Prostate gland (tissue), 2 donors: ENCODE results near the gene CTNNBIP1. TPM values are rescaled to one million over a fixed set of nuclear protein-coding genes. Genes with fewer than 3 reads are reported as not detected.

Source experiments
- DNase-seq: peaks from one replicate; pipeline ENCODE4 v3.0.0-alpha.2; 2019; ENCODE audit warnings: low spot score
- H3K27ac ChIP-seq, 2 donors: fragments of 200-600 bp; sonication (generic); 2 replicates each; pipeline ENCODE4 v1.5.1; 2017 to 2019
- H3K27me3 ChIP-seq: fragments of 200-600 bp; sonication (generic); replicated peaks from 2 replicates; pipeline ENCODE4 v1.5.1; 2019; ENCODE audit not compliant: insufficient read depth
- H3K36me3 ChIP-seq, 2 donors: fragments of 200-600 bp; sonication (generic); 1 replicate in 1 of 2; 2 replicates in 1 of 2; pipeline versions ENCODE4 v1.5.1 to v1.8.1; 2017 to 2019
- H3K4me1 ChIP-seq: fragments of 200-600 bp; sonication (generic); replicated peaks from 2 replicates; pipeline ENCODE4 v1.5.1; 2019
- H3K4me3 ChIP-seq, 2 donors: fragments of 200-600 bp; sonication (generic); 2 replicates each; pipeline ENCODE4 v1.5.1; 2017 to 2019
- H3K9me3 ChIP-seq: fragments of 200-600 bp; sonication (generic); 2 replicates; pipeline ENCODE4 v1.5.1; 2017
- POLR2A ChIP-seq: fragments of 450-650 bp; IDR thresholded peaks from one replicate; pipeline ENCODE4 v1.6.1; 2016; ENCODE audit warnings: antibody characterized with exemption, mild to moderate bottlenecking
- POLR2AphosphoS5 ChIP-seq: sonication (generic); formaldehyde crosslinking; IDR thresholded peaks from one replicate; pipeline ENCODE4 v1.6.1; 2017; ENCODE audit warnings: antibody characterized with exemption
- WGBS: methylation state at CpG from one replicate; pipeline ENCODE4 v1.1.5; 2018; 5-methylcytosine and 5-hydroxymethylcytosine counted together
- intact Hi-C: fragments of 100-400 bp; cut with DNase I; formaldehyde crosslinking; loops from one replicate; pipeline ENCODE4 v1.14.2; 2022
- total RNA-seq, 2 donors: library from RNA; depleted of rRNA; stranded (reverse); fragments of >200 nt; gene quantifications; one replicate each; pipeline ENCODE4 v1.1.0, GENCODE V29; 2016
- TF ChIP-seq, protein P1 (sequence below), 4 experiments: fragments of 200-600 bp in 2 of 4; fragments of 450-650 bp in 2 of 4; sonication (generic) in 2 of 4; IDR thresholded peaks; 1 replicate in 3 of 4; 2 replicates in 1 of 4; pipeline ENCODE4 v1.5.1; 2016 to 2019; ENCODE audit warnings: antibody characterized with exemption in 4 of 4, mild to moderate bottlenecking in 2 of 4, moderate library complexity in 2 of 4

CTNNBIP1 gene
- total RNA-seq, 2 donors from 2014 or later: 56.9 to 101 TPM

DNA sequence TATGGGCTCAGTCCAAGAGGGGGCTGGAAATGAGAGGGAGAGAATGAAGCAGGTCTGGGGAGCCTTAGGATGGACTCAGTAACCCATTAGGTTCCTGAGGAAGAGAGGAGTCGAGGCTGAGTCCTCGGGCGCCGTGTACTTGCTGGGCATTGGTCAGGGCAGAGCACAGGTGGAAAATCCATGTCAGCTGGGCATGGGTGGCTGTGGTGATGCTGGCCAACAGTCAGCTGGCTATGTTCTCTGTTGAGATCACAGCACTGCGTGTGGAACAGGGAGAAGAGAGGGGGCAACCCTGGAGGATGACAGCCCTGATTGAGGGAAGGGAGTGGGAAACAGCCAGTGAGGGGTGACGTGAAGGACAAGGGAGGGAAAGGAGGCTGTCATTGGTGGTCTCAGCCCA, 43.2 kb downstream of the CTNNBIP1 start:
- no peaks in the 10 kb centered on the region for H3K9me3 ChIP-seq
- no peak overlapping the region for H3K27ac ChIP-seq
- 97% methylated on average over 6 of the region's 6 CpGs for WGBS
- H3K4me1 ChIP-seq: no peaks in the 10 kb centered on the region
- no peak for DNase-seq
- TF ChIP-seq, protein P1, sequence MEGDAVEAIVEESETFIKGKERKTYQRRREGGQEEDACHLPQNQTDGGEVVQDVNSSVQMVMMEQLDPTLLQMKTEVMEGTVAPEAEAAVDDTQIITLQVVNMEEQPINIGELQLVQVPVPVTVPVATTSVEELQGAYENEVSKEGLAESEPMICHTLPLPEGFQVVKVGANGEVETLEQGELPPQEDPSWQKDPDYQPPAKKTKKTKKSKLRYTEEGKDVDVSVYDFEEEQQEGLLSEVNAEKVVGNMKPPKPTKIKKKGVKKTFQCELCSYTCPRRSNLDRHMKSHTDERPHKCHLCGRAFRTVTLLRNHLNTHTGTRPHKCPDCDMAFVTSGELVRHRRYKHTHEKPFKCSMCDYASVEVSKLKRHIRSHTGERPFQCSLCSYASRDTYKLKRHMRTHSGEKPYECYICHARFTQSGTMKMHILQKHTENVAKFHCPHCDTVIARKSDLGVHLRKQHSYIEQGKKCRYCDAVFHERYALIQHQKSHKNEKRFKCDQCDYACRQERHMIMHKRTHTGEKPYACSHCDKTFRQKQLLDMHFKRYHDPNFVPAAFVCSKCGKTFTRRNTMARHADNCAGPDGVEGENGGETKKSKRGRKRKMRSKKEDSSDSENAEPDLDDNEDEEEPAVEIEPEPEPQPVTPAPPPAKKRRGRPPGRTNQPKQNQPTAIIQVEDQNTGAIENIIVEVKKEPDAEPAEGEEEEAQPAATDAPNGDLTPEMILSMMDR (IDR thresholded peaks at IDR 0.05): no peak
- TF ChIP-seq POLR2AphosphoS5 (no peak), POLR2A (no peak)
- intact Hi-C loops: loop anchor here (1.0 to 5.0 kb wide), 4 partner anchors 82 to 241 kb away; no protein-coding TSS in a partner anchor
- H3K4me3 ChIP-seq: no peak overlapping the region
- no peaks in the 10 kb centered on the region for H3K27me3 ChIP-seq
- no peaks in the 10 kb centered on the region for H3K36me3 ChIP-seq

- no peaks in the 10 kb centered on the region for H3K4me1 ChIP-seq
- H3K9me3 ChIP-seq: no peaks in the 10 kb centered on the region
- intact Hi-C loops: loop anchor here (2.0 to 5.0 kb wide), 3 partner anchors 81 to 163 kb away; no protein-coding TSS in a partner anchor
- DNase-seq: no peak
- no peaks in the 10 kb centered on the region for H3K36me3 ChIP-seq
- no peak overlapping the region for H3K27ac ChIP-seq
- H3K4me3 ChIP-seq: no peak overlapping the region
- H3K27me3 ChIP-seq: no peaks in the 10 kb centered on the region
- 89% methylated on average over 2 of the region's 2 CpGs for WGBS
- TF ChIP-seq POLR2A (no peak), POLR2AphosphoS5 (no peak)
- TF ChIP-seq, protein P1 (IDR thresholded peaks at IDR 0.05): no peak
These were observed 44.3 kb downstream of the CTNNBIP1 start for GRCh38 chr1:9865724-9866123.

DNA sequence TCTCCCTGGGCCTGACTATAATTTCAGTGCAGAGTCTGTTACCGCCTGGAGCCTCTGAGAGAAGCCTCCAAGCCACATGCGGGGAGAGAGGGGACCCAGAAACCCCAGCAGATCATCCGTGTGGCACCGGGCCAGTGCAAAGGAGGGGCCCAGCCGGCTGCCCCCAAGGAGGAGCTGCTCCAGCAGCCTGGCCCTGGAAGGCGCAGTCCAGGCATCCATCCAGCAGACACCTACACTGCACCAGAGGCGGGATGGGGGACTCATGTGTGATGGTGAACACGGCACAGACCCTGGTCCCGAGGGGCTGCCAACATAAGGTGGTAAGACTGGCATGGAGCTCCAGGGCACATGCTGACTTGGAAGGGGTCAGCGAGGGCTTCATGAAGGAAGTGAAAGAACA, 46.7 kb downstream of the CTNNBIP1 start:
- intact Hi-C loops: no loop called here
- TF ChIP-seq POLR2AphosphoS5 (no peak), POLR2A (no peak)
- TF ChIP-seq, protein P1 (IDR thresholded peaks at IDR 0.05): no peak
- DNase-seq: no peak
- peak overlapping the region; percentile 47 to 54 for H3K27ac ChIP-seq
- no peaks in the 10 kb centered on the region for H3K4me1 ChIP-seq
- WGBS: 65% methylated on average over 10 of the region's 10 CpGs
- no peak overlapping the region for H3K4me3 ChIP-seq
- H3K9me3 ChIP-seq: no peaks in the 10 kb centered on the region
- no peaks in the 10 kb centered on the region for H3K36me3 ChIP-seq
- H3K27me3 ChIP-seq: no peaks in the 10 kb centered on the region

GRCh38 chr1:9861360-9861759, 48.7 kb downstream of the CTNNBIP1 start:
- Histone ChIP-seq H3K27ac (no peak overlapping the region), H3K36me3 (no peaks in the 10 kb centered on the region), H3K4me3 (no peak overlapping the region), H3K27me3 (no peaks in the 10 kb centered on the region), H3K4me1 (no peaks in the 10 kb centered on the region), H3K9me3 (no peaks in the 10 kb centered on the region)
- no peak for DNase-seq
- TF ChIP-seq, protein P1 (IDR thresholded peaks at IDR 0.05): no peak
- TF ChIP-seq POLR2AphosphoS5: no peak
- TF ChIP-seq POLR2A: no peak
- 66% methylated on average over 7 of the region's 8 CpGs for WGBS
- intact Hi-C loops: no loop called here

GRCh38 chr1:9860887-9861286, 49.2 kb downstream of the CTNNBIP1 start:
- intact Hi-C loops: no loop called here
- Histone ChIP-seq H3K27me3 (no peaks in the 10 kb centered on the region), H3K36me3 (no peaks in the 10 kb centered on the region), H3K9me3 (no peaks in the 10 kb centered on the region), H3K27ac (no peak overlapping the region), H3K4me3 (no peak overlapping the region), H3K4me1 (no peaks in the 10 kb centered on the region)
- DNase-seq: no peak
- TF ChIP-seq, protein P1 (IDR thresholded peaks at IDR 0.05): no peak
- TF ChIP-seq POLR2AphosphoS5: no peak
- no peak for TF ChIP-seq POLR2A
- 90% methylated on average over 5 of the region's 5 CpGs for WGBS
